GM19395 (cell line): Measurements from ENCODE around the gene PATJ.
"Not testable (repeated sequence)": the region's sequence is repeated elsewhere in the genome, so short reads cannot be mapped to it uniquely, and the experiment has no call there.

Experiments used
- ATAC-seq: cut with Tn5 transposase; IDR thresholded peaks from one replicate; pipeline ENCODE4 v1.9.1; 2021; ENCODE audit warnings: mild to moderate bottlenecking, moderate library complexity; ENCODE audit not compliant: unreplicated experiment

PATJ gene

GRCh38 chr1:62194651-62195544, 452.6 kb downstream of the PATJ start, which contains the start of gene L1TD1:
TSS of gene L1TD1 (plus strand) at chr1:62194849. CDS start at chr1:62206629, 11,780 bp downstream.
- ATAC-seq, result peak; percentile 66

- ATAC-seq, result no peak
These were observed 453.9 kb downstream of the PATJ start for GRCh38 chr1:62196086-62196690.

- ATAC-seq, result no peak
These were observed 455.9 kb downstream of the PATJ start for GRCh38 chr1:62198069-62198780.

GRCh38 chr1:62198781-62199125, 456.5 kb downstream of the PATJ start:
- ATAC-seq, result no peak

GRCh38 chr1:62207187-62207586, 464.9 kb downstream of the PATJ start:
- ATAC-seq, result no peak

GRCh38 chr1:62208087-62208486, 465.8 kb downstream of the PATJ start:
- ATAC-seq, result no peak

GRCh38 chr1:62208970-62209369, 466.7 kb downstream of the PATJ start:
- ATAC-seq, result no peak

GRCh38 chr1:62209931-62210595, 467.8 kb downstream of the PATJ start:
- ATAC-seq, result no peak

- no peak for ATAC-seq
These were observed 468.7 kb downstream of the PATJ start for GRCh38 chr1:62210960-62211359.

- no peak for ATAC-seq
These were observed 470.1 kb downstream of the PATJ start for GRCh38 chr1:62212411-62212810.

GRCh38 chr1:62213075-62213914, 471.0 kb downstream of the PATJ start:
- ATAC-seq, result no peak

GRCh38 chr1:62218604-62219003, 476.3 kb downstream of the PATJ start:
- ATAC-seq, result no peak

- ATAC-seq, result not testable (repeated sequence)
These were observed 478.2 kb downstream of the PATJ start for GRCh38 chr1:62220456-62220855.

GRCh38 chr1:62221171-62221570, 478.9 kb downstream of the PATJ start:
- no peak for ATAC-seq

GRCh38 chr1:62222321-62222720, 480.0 kb downstream of the PATJ start:
- ATAC-seq, result no peak

GRCh38 chr1:62224182-62224581, 481.9 kb downstream of the PATJ start:
- ATAC-seq, result no peak

GRCh38 chr1:62227496-62227895, 485.2 kb downstream of the PATJ start:
- ATAC-seq, result no peak
